Ishikawa (cell line): Measurements from ENCODE around the gene RABGAP1L.

Experiments used
- CEBPB ChIP-seq: IDR thresholded peaks from 2 replicates; pipeline ENCODE4 v1.6.1; 2012
- CREB1 ChIP-seq: IDR thresholded peaks from 2 replicates; pipeline ENCODE4 v1.6.1; 2012; ENCODE audit warnings: low read depth
- EGR1 ChIP-seq: IDR thresholded peaks from 2 replicates; pipeline ENCODE4 v1.6.1; 2012
- EP300 ChIP-seq: IDR thresholded peaks from 2 replicates; pipeline ENCODE4 v1.6.1; 2012; ENCODE audit warnings: borderline replicate concordance
- FOXM1 ChIP-seq: IDR thresholded peaks from 2 replicates; pipeline ENCODE4 v1.6.1; 2012; ENCODE audit warnings: low read depth, borderline replicate concordance
- MAX ChIP-seq: IDR thresholded peaks from 2 replicates; pipeline ENCODE4 v1.6.1; 2012
- NFIC ChIP-seq: IDR thresholded peaks from 2 replicates; pipeline ENCODE4 v1.6.1; 2012
- RAD21 ChIP-seq: IDR thresholded peaks from 2 replicates; pipeline ENCODE4 v1.6.1; 2012; ENCODE audit warnings: low read depth
- REST ChIP-seq: IDR thresholded peaks from 2 replicates; pipeline ENCODE4 v1.6.1; 2012; ENCODE audit warnings: low read depth, mild to moderate bottlenecking
- TAF1 ChIP-seq: IDR thresholded peaks from 2 replicates; pipeline ENCODE4 v1.6.1; 2012; ENCODE audit warnings: low read depth, mild to moderate bottlenecking
- TCF12 ChIP-seq: IDR thresholded peaks from 2 replicates; pipeline ENCODE4 v1.6.1; 2012; ENCODE audit warnings: low read depth
- TEAD4 ChIP-seq: IDR thresholded peaks from 2 replicates; pipeline ENCODE4 v1.6.1; 2012
- USF1 ChIP-seq: IDR thresholded peaks from 2 replicates; pipeline ENCODE4 v1.6.1; 2012
- YY1 ChIP-seq: IDR thresholded peaks from 2 replicates; pipeline ENCODE4 v1.6.1; 2012; ENCODE audit warnings: low read depth
- ZBTB7A ChIP-seq: IDR thresholded peaks from 2 replicates; pipeline ENCODE4 v1.6.1; 2012; ENCODE audit warnings: low read depth

RABGAP1L gene

GRCh38 chr1:174797398-174797797 is 638.1 kb downstream of the RABGAP1L start:
- TF ChIP-seq ZBTB7A (no peak), EGR1 (no peak)

GRCh38 chr1:174799136-174799479 is 639.8 kb downstream of the RABGAP1L start:
- TF ChIP-seq TCF12 (no peak), TEAD4 (no peak), TAF1 (no peak), RAD21 (no peak), FOXM1 (no peak), CREB1 (no peak), CEBPB (no peak), EP300 (no peak), EGR1 (no peak), MAX (no peak), ZBTB7A (no peak), NFIC (no peak)

GRCh38 chr1:174800216-174800851 is 641.0 kb downstream of the RABGAP1L start:
- TF ChIP-seq YY1 (no peak), TCF12 (no peak), MAX (no peak), RAD21 (no peak), NFIC (no peak), ZBTB7A (no peak), CEBPB (no peak), EP300 (no peak), EGR1 (no peak), REST (no peak), CREB1 (no peak), FOXM1 (no peak), TAF1 (no peak), TEAD4 (no peak), USF1 (no peak)

- TF ChIP-seq RAD21: no peak
- no peak for TF ChIP-seq EGR1
Observed at GRCh38 chr1:174800876-174801275, 641.6 kb downstream of the RABGAP1L start.

- TF ChIP-seq USF1: no peak
- TF ChIP-seq ZBTB7A: no peak
- no peak for TF ChIP-seq FOXM1
- TF ChIP-seq NFIC: no peak
- TF ChIP-seq TAF1: no peak
- TF ChIP-seq EP300: no peak
- TF ChIP-seq RAD21: no peak
- TF ChIP-seq REST: no peak
- no peak for TF ChIP-seq CEBPB
- TF ChIP-seq EGR1: no peak
- no peak for TF ChIP-seq TEAD4
- no peak for TF ChIP-seq TCF12
- TF ChIP-seq YY1: no peak
- no peak for TF ChIP-seq MAX
- TF ChIP-seq CREB1: no peak
Observed at GRCh38 chr1:174809755-174810280, 650.5 kb downstream of the RABGAP1L start.

- no peak for TF ChIP-seq ZBTB7A
- no peak for TF ChIP-seq REST
- TF ChIP-seq CREB1: no peak
- no peak for TF ChIP-seq USF1
Observed at GRCh38 chr1:174812016-174812415, 652.7 kb downstream of the RABGAP1L start.
